ENCODE data around the gene PLCB1.

GRCh38 chr20:8147476-8147875, 15.4 kb downstream of the PLCB1 start:
- TF ChIP-seq CTCF (IDR thresholded peaks at IDR 0.05; ENCODE audit: borderline replicate concordance, extremely low read depth, low read length, poor library complexity, severe bottlenecking) (no peak), EZH2 (IDR thresholded peaks at IDR 0.05; ENCODE audit: borderline replicate concordance, low read depth, low read length, severe bottlenecking) (no peak)
